Caco-2 (cell line): ENCODE data around the gene ADAM11. TPM values are rescaled to one million over a fixed set of nuclear protein-coding genes. Genes with fewer than 3 reads are reported as not detected.
"Not testable (repeated sequence)": the region's sequence is repeated elsewhere in the genome, so short reads cannot be mapped to it uniquely, and the experiment has no call there.

Source experiments
- BruUV-seq: library from RNA; stranded (reverse); fragments of 400-500 nt; replicated peaks from 2 replicates; lab custom pipeline; 2021; lab: Mats Ljungman, UMichigan
- CTCF ChIA-PET: fragments of 300-600 bp; sonication (Branson Sonifier 250); formaldehyde crosslinking; loops from one replicate; lab custom pipeline; 2022; ENCODE audit warnings: antibody characterized with exemption; lab: Charles Lee
- POLR2A ChIA-PET: fragments of 300-600 bp; sonication (Branson Sonifier 250); formaldehyde crosslinking; loops from one replicate; lab custom pipeline; 2022; ENCODE audit warnings: antibody characterized with exemption; lab: Charles Lee
- DNase-seq, 2 experiments: peaks; one replicate each; pipeline versions ENCODE4 v3.0.0 to v3.0.0-alpha.2; 2020 to 2022
- H3K27me3 ChIP-seq: replicated peaks from 2 replicates; pipeline ENCODE4 v1.6.0; 2011; ENCODE audit warnings: low read length; ENCODE audit not compliant: control insufficient read depth, insufficient read depth
- H3K36me3 ChIP-seq: 2 replicates; pipeline ENCODE4 v1.5.1; 2011; ENCODE audit warnings: low read length; ENCODE audit not compliant: control insufficient read depth, insufficient read depth
- H3K4me1 ChIP-seq: fragments of 250-450 bp; sonication (Bioruptor Pico); 2 replicates; pipeline ENCODE4 v1.5.1; 2020; ENCODE audit warnings: mild to moderate bottlenecking
- H3K4me3 ChIP-seq: 2 replicates; pipeline ENCODE4 v1.5.1; 2011; ENCODE audit warnings: low read depth, mild to moderate bottlenecking, control low read depth, low read length
- H3K9me3 ChIP-seq: fragments of 250-450 bp; sonication (Bioruptor Pico); 2 replicates; pipeline ENCODE4 v1.5.1; 2020; ENCODE audit warnings: mild to moderate bottlenecking, moderate library complexity
- H3K27ac Mint-ChIP-seq: one replicate; pipeline ENCODE4 v1.8.0; 2022; ENCODE audit warnings: mixed read lengths; ENCODE audit not compliant: unreplicated experiment
- H3K27me3 Mint-ChIP-seq: one replicate; pipeline ENCODE4 v1.8.0; 2022; ENCODE audit warnings: mixed read lengths; ENCODE audit not compliant: insufficient read depth, unreplicated experiment
- H3K36me3 Mint-ChIP-seq: one replicate; pipeline ENCODE4 v1.8.0; 2022; ENCODE audit warnings: mild to moderate bottlenecking, mixed read lengths; ENCODE audit not compliant: insufficient read depth, unreplicated experiment
- H3K4me1 Mint-ChIP-seq: one replicate; pipeline ENCODE4 v1.8.0; 2022; ENCODE audit warnings: low read depth, mixed read lengths; ENCODE audit not compliant: unreplicated experiment
- H3K4me3 Mint-ChIP-seq: one replicate; pipeline ENCODE4 v1.8.0; 2022; ENCODE audit warnings: mild to moderate bottlenecking, moderate library complexity, mixed read lengths; ENCODE audit not compliant: unreplicated experiment
- H3K9me3 Mint-ChIP-seq: one replicate; pipeline ENCODE4 v1.8.0; 2022; ENCODE audit warnings: mixed read lengths; ENCODE audit not compliant: unreplicated experiment
- CTCF ChIP-seq, 2 experiments: fragments of 200-600 bp in 1 of 2; IDR thresholded peaks; 1 replicate in 1 of 2; 2 replicates in 1 of 2; pipeline versions ENCODE4 v1.5.1 to v1.8.0; 2011 to 2022; ENCODE audit warnings: antibody characterized with exemption in 1 of 2, control low read depth in 1 of 2, inconsistent platforms in 1 of 2, low read depth in 1 of 2, low read length in 1 of 2, mild to moderate bottlenecking in 1 of 2, moderate library complexity in 1 of 2; ENCODE audit not compliant: insufficient read depth in 1 of 2, severe bottlenecking in 1 of 2, unreplicated experiment in 1 of 2
- intact Hi-C: fragments of 100-400 bp; cut with micrococcal nuclease; formaldehyde crosslinking; loops from one replicate; pipeline ENCODE4 v1.10.0; 2022; ENCODE audit not compliant: unreplicated experiment
- total RNA-seq: library from RNA; stranded (reverse); gene quantifications from 2 replicates; pipeline ENCODE4 v1.2.3, GENCODE V29; 2022

Gene ADAM11
- total RNA-seq, 1 experiment from 2014 or later, result 1.9 TPM

- Mint-ChIP-seq H3K4me3 (no peak overlapping the region), H3K27ac (no peak overlapping the region), H3K4me1 (no peaks in the 10 kb centered on the region), H3K36me3 (peaks cover 18% of the 10 kb centered on the region), H3K27me3 (no peaks in the 10 kb centered on the region), H3K9me3 (no peaks in the 10 kb centered on the region)
- CTCF ChIA-PET, result interaction anchor here (0.7 kb wide), 1 partner anchor 24 kb away, joined by 3 read pairs; no protein-coding TSS in a partner anchor
- no TSS peak for BruUV-seq
- no peaks in the 10 kb centered on the region for H3K4me1 ChIP-seq
- peaks cover 2% of the 10 kb centered on the region for H3K36me3 ChIP-seq
- H3K27me3 ChIP-seq, result no peaks in the 10 kb centered on the region
- POLR2A ChIA-PET, result no interaction called here
- H3K9me3 ChIP-seq, result no peaks in the 10 kb centered on the region
- no peak for TF ChIP-seq CTCF (IDR thresholded peaks at IDR 0.05; ENCODE audit: insufficient read depth in 1 of 2, low read depth in 1 of 2, low read length in 1 of 2, severe bottlenecking in 1 of 2, unreplicated experiment in 1 of 2)
- intact Hi-C loops, result no loop called here
- no peak for DNase-seq
- no peak overlapping the region for H3K4me3 ChIP-seq
These were observed 49.4 kb downstream of the ADAM11 start for GRCh38 chr17:44808156-44808555.

DNA sequence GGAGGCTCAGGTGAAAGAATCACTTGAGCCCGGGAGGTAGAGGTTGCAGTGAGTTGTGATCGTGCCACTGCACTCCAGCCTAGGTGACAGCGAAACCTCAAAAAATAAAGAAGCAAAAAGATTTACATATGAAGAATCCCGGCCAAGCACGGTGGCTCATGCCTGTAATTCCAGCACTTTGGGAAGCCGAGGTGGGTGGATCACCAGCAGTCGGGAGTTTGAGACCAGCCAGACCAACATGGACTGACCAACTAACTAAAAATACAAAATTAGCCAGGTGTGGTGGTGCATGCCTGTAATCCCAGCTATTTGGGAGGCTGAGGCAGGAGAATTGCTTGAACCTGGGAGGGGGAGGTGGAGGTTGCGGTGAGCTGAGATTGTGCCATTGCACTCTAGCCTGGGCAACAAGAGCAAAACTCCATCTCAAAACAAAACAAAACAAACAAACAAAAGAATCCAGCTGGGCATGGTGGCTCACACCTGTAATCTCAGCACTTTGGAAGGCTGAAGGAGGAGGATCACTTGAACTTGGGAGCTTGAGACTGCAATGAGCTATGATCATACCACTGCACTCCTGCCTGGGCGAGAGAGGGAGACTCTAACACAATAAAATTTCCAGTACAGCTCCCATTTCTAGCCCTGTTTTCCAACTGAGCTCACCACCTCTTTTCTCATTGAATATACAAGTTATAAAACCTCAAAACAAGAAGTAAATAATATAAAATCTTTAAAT is 50.0 kb downstream of the ADAM11 start:
- H3K36me3 ChIP-seq, H3K4me3 ChIP-seq, BruUV-seq, H3K27ac Mint-ChIP-seq, DNase-seq, POLR2A ChIA-PET, H3K4me1 ChIP-seq, H3K4me1 Mint-ChIP-seq, H3K4me3 Mint-ChIP-seq, H3K27me3 Mint-ChIP-seq, H3K9me3 Mint-ChIP-seq, intact Hi-C loops, H3K9me3 ChIP-seq, H3K27me3 ChIP-seq: not testable (repeated sequence)
- peaks cover 18% of the 10 kb centered on the region for H3K36me3 Mint-ChIP-seq
- CTCF ChIA-PET, result interaction anchor here (0.6 kb wide), 1 partner anchor 297 kb away, joined by 4 read pairs; no protein-coding TSS in a partner anchor

DNA sequence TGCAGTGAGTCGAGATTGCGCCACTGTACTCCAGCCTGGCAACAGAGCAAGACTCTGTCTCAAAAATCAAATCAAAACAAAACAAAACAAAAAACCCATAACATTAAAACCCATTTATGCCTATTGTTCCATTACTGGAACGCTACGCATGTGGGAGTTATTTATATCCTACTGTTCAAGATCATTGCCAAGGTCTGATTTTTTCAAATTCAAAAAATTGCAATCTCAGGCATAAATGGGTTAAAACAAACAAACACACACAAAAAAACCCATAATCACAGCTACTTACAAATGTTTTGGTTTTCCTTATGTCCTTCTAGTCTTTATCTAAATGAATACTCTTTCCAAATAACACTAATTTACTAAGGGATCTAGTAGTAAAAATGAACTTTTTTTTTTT is 53.5 kb downstream of the ADAM11 start:
- H3K36me3 ChIP-seq, result no peaks in the 10 kb centered on the region
- no peaks in the 10 kb centered on the region for H3K27me3 Mint-ChIP-seq
- H3K27me3 ChIP-seq, result no peaks in the 10 kb centered on the region
- no peak for DNase-seq
- H3K9me3 ChIP-seq, result no peaks in the 10 kb centered on the region
- H3K36me3 Mint-ChIP-seq, result no peaks in the 10 kb centered on the region
- no TSS peak for BruUV-seq
- H3K4me1 ChIP-seq, result no peaks in the 10 kb centered on the region
- ChIA-PET CTCF (interaction anchor here (0.6 kb wide), 1 partner anchor 44 kb away, joined by 3 read pairs; no protein-coding TSS in a partner anchor), POLR2A (no interaction called here)
- H3K9me3 Mint-ChIP-seq, result no peaks in the 10 kb centered on the region
- no peak for TF ChIP-seq CTCF (IDR thresholded peaks at IDR 0.05; ENCODE audit: insufficient read depth in 1 of 2, low read depth in 1 of 2, low read length in 1 of 2, severe bottlenecking in 1 of 2, unreplicated experiment in 1 of 2)
- intact Hi-C loops, result no loop called here
- no peak overlapping the region for H3K27ac Mint-ChIP-seq
- no peak overlapping the region for H3K4me3 Mint-ChIP-seq
- H3K4me1 Mint-ChIP-seq, result no peaks in the 10 kb centered on the region
- H3K4me3 ChIP-seq, result no peak overlapping the region

DNA sequence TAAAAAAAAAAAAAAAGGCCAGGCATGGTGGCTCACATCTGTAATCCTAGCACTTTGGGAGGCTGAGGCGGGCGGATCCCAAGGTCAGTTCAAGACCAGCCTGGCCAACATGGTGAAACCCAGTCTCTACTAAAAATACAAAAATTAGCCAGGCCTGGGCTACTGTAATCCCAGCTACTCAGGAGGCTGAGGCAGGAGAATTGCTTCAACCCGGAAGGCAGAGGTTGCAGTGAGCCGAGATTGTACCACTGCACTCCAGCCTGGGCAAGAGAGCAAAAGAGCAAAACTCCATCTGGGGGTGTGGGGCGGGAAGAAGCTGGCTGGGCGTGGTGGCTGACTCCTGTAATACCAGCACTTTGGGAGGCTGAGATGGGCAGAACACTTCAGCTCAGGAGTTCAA is 59.7 kb downstream of the ADAM11 start:
- H3K4me1 Mint-ChIP-seq, DNase-seq, H3K4me3 ChIP-seq, H3K27me3 Mint-ChIP-seq, H3K27ac Mint-ChIP-seq, H3K36me3 ChIP-seq, H3K9me3 ChIP-seq, H3K4me3 Mint-ChIP-seq, BruUV-seq, H3K36me3 Mint-ChIP-seq, H3K27me3 ChIP-seq, H3K4me1 ChIP-seq, POLR2A ChIA-PET, intact Hi-C loops, H3K9me3 Mint-ChIP-seq: not testable (repeated sequence)
- CTCF ChIA-PET, result interaction anchor here (0.7 kb wide), 1 partner anchor 315 kb away, joined by 4 read pairs; the partner anchor contains the start of gene GPATCH8
